Right lobe of liver (tissue), 6 donors: ENCODE results near the gene RALGAPB. TPM values are rescaled to one million over a fixed set of nuclear protein-coding genes. Genes with fewer than 3 reads are reported as not detected.
A peak's percentile ranks its signal among the peaks of the same experiment; 100 is the strongest.
"Not testable (repeated sequence)": the region's sequence is repeated elsewhere in the genome, so short reads cannot be mapped to it uniquely, and the experiment has no call there.

Source experiments
- ATAC-seq, 4 donors: fragments of 200-7000 bp; cut with Tn5 transposase; one replicate each; pipeline ENCODE4 v1.9.1; 2020; ENCODE audit warnings: mild to moderate bottlenecking in 4 of 4, moderate library complexity in 4 of 4
- DNase-seq, 3 donors: peaks; one replicate each; pipeline ENCODE4 v3.0.0-alpha.2; 2020
- H3K27ac ChIP-seq, 3 donors: fragments of 200-600 bp; one replicate each; pipeline ENCODE4 v1.8.0; 2022
- H3K27me3 ChIP-seq, 2 donors: fragments of 200-600 bp; one replicate each; pipeline ENCODE4 v1.8.0; 2022
- H3K36me3 ChIP-seq, 4 donors: fragments of 200-600 bp; sonication (generic) in 1 of 4; one replicate each; pipeline versions ENCODE4 v1.5.1 to v1.8.0; 2017 to 2022; ENCODE audit warnings: control low read depth in 1 of 4
- H3K4me1 ChIP-seq, 4 donors: fragments of 200-600 bp; sonication (generic) in 1 of 4; one replicate each; pipeline versions ENCODE4 v1.5.1 to v1.8.0; 2017 to 2022; ENCODE audit warnings: control low read depth in 1 of 4
- H3K4me3 ChIP-seq, 3 donors: fragments of 200-600 bp; one replicate each; pipeline ENCODE4 v1.8.0; 2022
- H3K9me3 ChIP-seq, 4 donors: fragments of 200-600 bp; sonication (generic) in 1 of 4; one replicate each; pipeline versions ENCODE4 v1.5.1 to v1.8.0; 2017 to 2022; ENCODE audit warnings: control low read depth in 1 of 4
- POLR2A ChIP-seq: fragments of 450-650 bp; IDR thresholded peaks from one replicate; pipeline ENCODE4 v1.6.1; 2017; ENCODE audit warnings: antibody characterized with exemption, mild to moderate bottlenecking
- WGBS: methylation state at CpG from one replicate; pipeline ENCODE4 v1.1.6; 2018; ENCODE audit warnings: low coverage, low lambda C conversion rate; ENCODE audit not compliant: insufficient coverage; ENCODE audit errors: missing lambda C conversion rate; 5-methylcytosine and 5-hydroxymethylcytosine counted together
- intact Hi-C, 2 donors: fragments of 100-400 bp; cut with DNase I; formaldehyde crosslinking; loops; one replicate each; pipeline versions ENCODE4 v1.11.2 to v1.14.1; 2022
- total RNA-seq, 6 experiments: library from RNA; depleted of rRNA in 2 of 6; stranded (reverse); fragments of >200 nt in 2 of 6; fragmentation: NEBNext Ultra II Directional in 3 of 6; extraction: Animal tissue kit (Norgen Biotek cat#: 25700) in 3 of 6; gene quantifications; one replicate each; pipeline versions ENCODE4 v1.1.0 to v1.2.4, GENCODE V29; 2016 to 2023
- TF ChIP-seq, protein P1 (sequence below), 4 donors: fragments of 200-600 bp in 3 of 4; fragments of 450-650 bp in 1 of 4; IDR thresholded peaks; one replicate each; pipeline versions ENCODE4 v1.5.1 to v1.8.0; 2016 to 2022; ENCODE audit warnings: antibody characterized with exemption in 4 of 4, mild to moderate bottlenecking in 2 of 4
- donor health status: DM: no; HTN: yes; CAD: no.
- donor health status: DM: no; HTN: no; CAD: no.
- donor health status: DM: no; HTN: no; CAD: no.
- donor health status: DM: no; HTN: yes; CAD: no.
- donor health status: DM: no; HTN: yes; CAD: no.

Gene RALGAPB
- total RNA-seq, 6 experiments from 2014 or later: 9.7 to 16.0 (median 12.9) TPM

DNA sequence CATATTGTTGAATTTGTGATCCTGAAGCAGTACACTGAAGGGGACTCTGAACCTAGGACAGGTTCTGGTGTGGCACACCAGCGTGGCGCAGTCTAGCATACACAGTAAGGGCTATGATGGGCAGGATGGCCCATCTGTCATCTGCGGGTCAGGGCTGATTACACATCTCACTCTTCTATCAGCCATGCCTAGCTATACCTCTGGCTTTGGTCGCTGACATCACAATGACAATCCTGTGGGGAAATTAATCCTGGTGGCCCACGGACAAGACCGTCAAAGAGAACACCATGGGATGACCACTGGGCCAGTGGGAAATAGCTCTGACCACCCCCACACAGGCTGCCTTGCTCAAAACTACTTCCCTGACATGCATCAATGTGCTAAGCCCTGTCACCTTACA lies 40.4 kb upstream of the RALGAPB start:
- WGBS: no CpG with 5 or more reads among the region's 6 CpGs
- no peak for ATAC-seq
- Histone ChIP-seq H3K27me3 (no peaks in the 10 kb centered on the region), H3K27ac (no peak overlapping the region), H3K36me3 (peaks cover 3 to 60% (median 18%) of the 10 kb centered on the region in 4 donors), H3K4me3 (no peak overlapping the region), H3K9me3 (no peaks in the 10 kb centered on the region), H3K4me1 (peaks cover 0 to 28% (median 13%) of the 10 kb centered on the region in 4 donors)
- intact Hi-C loops: no loop called here
- TF ChIP-seq, protein P1, sequence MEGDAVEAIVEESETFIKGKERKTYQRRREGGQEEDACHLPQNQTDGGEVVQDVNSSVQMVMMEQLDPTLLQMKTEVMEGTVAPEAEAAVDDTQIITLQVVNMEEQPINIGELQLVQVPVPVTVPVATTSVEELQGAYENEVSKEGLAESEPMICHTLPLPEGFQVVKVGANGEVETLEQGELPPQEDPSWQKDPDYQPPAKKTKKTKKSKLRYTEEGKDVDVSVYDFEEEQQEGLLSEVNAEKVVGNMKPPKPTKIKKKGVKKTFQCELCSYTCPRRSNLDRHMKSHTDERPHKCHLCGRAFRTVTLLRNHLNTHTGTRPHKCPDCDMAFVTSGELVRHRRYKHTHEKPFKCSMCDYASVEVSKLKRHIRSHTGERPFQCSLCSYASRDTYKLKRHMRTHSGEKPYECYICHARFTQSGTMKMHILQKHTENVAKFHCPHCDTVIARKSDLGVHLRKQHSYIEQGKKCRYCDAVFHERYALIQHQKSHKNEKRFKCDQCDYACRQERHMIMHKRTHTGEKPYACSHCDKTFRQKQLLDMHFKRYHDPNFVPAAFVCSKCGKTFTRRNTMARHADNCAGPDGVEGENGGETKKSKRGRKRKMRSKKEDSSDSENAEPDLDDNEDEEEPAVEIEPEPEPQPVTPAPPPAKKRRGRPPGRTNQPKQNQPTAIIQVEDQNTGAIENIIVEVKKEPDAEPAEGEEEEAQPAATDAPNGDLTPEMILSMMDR (IDR thresholded peaks at IDR 0.05): no peak
- TF ChIP-seq POLR2A: no peak
- DNase-seq: no peak

DNA sequence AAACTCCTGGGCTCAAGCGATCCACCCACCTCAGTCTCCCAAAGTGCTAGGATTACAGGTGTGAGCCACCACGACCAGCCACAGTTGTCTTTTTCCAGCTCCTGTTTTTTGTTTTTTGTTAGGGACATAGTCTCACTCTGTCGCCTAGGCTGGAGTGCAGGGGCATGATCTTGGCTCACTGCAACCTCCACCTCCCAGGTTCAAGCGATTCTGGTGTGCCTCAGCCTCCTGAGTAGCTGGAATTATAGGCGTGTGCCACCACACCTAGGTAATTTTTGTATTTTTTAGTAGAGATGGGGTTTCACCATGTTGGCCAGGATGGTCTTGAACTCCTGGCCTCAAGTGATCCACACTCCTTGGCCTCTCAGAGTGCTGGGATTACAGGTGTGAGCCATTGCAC lies 39.8 kb upstream of the RALGAPB start:
- H3K4me3 ChIP-seq, ATAC-seq, DNase-seq, H3K9me3 ChIP-seq, H3K27ac ChIP-seq, H3K27me3 ChIP-seq, intact Hi-C loops: not testable (repeated sequence)
- WGBS: 92% methylated on average over 5 of the region's 5 CpGs
- Histone ChIP-seq H3K36me3 (peaks cover 3 to 55% (median 18%) of the 10 kb centered on the region in 4 donors), H3K4me1 (peaks cover 0 to 27% (median 10%) of the 10 kb centered on the region in 4 donors)

DNA sequence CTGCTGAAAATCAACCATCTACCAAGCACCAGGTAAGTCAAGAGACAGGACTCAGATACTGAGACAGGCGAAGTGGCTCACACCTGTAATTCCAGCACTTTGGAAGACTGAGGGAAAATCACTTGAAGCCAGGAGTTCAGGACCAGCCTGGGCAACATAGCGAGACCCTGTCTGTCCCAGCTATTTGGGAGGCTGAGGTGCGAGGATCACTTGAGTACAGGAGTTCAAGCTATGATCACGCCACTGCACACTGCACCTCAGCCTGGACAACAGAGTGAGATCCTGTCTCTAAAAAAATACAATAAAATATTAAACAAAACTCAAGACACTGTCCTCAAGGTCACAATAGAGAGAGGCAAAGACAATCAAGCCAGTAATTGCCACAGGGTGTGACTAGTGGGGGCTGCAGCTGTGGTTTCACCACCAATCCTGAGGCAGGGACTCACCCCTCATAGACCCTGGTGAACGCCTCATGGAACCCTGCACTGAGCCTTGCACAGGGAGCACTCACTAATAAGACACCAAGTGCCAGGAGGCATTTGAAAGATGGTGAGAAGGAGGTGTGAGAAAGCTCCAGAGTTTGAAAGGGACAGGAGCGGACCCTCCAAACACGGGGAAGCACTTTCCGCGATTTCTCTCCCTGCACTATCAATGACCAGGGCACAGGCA lies 39.2 kb upstream of the RALGAPB start:
- 79% methylated on average over 7 of the region's 9 CpGs for WGBS
- ATAC-seq: no peak
- intact Hi-C loops: no loop called here
- no peaks in the 10 kb centered on the region for H3K9me3 ChIP-seq
- H3K4me1 ChIP-seq: peaks cover 0 to 21% (median 7%) of the 10 kb centered on the region in 4 donors
- no peak overlapping the region for H3K27ac ChIP-seq
- DNase-seq: no peak
- H3K4me3 ChIP-seq: peak overlapping the region in 1 of 3 donors; percentile 83
- peaks cover 3 to 49% (median 15%) of the 10 kb centered on the region in 4 donors for H3K36me3 ChIP-seq
- H3K27me3 ChIP-seq: no peaks in the 10 kb centered on the region
- no peak for TF ChIP-seq POLR2A
- TF ChIP-seq, protein P1 (IDR thresholded peaks at IDR 0.05): no peak

DNA sequence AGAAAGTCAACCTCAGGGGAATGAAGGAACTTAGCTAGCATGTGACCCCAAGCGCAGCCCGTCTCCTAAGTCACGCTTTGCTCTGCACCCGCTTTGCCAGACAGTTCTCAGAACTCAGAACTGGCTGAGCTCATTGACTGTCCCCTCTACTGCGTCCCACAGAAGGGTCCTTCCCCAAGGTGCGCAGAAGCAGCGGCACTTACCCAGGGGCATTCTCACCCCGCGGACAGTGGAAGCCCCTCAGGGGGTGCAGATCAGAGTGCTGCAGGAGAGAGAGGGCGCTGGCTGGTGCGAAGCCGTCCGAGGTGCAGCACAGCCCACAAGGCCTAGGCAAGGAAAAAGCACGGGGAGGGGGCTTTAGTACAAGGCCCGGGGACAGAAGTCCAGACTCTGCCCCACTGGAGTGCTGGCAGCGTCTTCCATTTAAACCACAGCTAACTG lies 38.3 kb upstream of the RALGAPB start:
- Histone ChIP-seq H3K4me3 (peak overlapping the region; percentile 73 to 83 (median 81)), H3K27ac (peak overlapping the region; percentile 41 to 78 (median 44)), H3K4me1 (peaks cover 0 to 15% (median 6%) of the 10 kb centered on the region in 4 donors), H3K9me3 (no peaks in the 10 kb centered on the region), H3K36me3 (peaks cover 3 to 40% (median 11%) of the 10 kb centered on the region in 4 donors), H3K27me3 (no peaks in the 10 kb centered on the region)
- intact Hi-C loops: no loop called here
- TF ChIP-seq POLR2A: no peak
- TF ChIP-seq, protein P1 (IDR thresholded peaks at IDR 0.05): no peak
- ATAC-seq: peak; percentile 9 to 35 (median 18)
- WGBS: 1% methylated on average over 13 of the region's 16 CpGs
- no peak for DNase-seq
